SIG-M5 (cell line): ENCODE results near the gene YIF1B.

ENCODE experiments used
- DNase-seq: peaks from one replicate; lab custom pipeline; 2025; lab: John Stamatoyannopoulos, UW

Gene YIF1B

DNA sequence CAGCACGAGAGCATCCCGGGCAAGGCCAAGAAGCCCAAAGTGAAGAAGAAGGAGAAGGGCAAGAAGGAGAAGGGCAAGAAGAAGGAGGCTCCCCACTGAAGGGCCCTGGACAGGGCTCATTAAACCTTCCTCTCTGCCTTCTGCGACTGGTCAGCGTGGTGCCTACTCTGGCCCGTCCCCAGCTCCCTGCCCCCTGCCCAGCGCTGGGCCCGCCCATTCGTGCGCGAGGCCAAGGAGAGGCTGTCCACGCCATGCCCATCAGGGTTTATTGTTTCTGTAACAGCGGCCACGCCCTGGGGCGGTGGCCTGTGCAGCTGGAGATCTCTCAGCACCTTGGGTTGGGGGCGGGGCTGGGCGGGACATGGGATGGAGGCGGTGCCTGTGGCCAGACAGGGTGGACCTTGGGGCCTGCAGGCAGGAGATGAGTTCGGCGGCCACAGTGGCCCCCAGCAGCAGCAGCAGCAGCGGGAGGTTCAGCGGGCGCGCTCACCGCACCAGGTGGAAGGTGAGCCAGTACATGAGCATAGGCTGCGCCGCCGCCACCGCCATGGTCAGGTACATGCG is 10.8 kb downstream of the YIF1B start:
- DNase-seq: no peak

DNA sequence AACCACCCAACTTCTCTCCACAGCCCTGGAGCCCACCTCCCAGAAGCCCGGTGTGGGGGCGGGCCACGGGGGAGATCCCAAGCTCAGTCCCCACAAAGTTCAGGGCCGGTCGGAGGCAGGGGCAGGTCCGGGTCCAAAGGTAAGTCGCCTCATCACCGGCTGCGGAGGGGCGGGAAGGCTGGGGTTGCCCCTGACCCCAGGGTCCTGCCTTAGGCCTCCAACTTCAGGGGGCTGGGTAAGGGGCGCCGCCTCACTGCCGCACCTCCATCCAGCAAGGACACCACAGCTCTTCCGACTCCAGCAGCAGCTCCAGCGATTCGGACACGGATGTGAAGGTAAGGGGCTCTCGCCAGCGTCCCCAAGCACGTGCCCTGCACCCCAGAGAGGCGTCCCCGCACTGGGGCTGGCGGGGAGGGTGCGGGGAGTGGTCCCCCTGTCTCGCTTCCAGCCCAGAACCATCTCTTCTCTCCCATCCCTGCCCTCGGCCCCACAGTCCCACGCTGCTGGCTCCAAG is 11.3 kb downstream of the YIF1B start:
- DNase-seq: no peak

DNA sequence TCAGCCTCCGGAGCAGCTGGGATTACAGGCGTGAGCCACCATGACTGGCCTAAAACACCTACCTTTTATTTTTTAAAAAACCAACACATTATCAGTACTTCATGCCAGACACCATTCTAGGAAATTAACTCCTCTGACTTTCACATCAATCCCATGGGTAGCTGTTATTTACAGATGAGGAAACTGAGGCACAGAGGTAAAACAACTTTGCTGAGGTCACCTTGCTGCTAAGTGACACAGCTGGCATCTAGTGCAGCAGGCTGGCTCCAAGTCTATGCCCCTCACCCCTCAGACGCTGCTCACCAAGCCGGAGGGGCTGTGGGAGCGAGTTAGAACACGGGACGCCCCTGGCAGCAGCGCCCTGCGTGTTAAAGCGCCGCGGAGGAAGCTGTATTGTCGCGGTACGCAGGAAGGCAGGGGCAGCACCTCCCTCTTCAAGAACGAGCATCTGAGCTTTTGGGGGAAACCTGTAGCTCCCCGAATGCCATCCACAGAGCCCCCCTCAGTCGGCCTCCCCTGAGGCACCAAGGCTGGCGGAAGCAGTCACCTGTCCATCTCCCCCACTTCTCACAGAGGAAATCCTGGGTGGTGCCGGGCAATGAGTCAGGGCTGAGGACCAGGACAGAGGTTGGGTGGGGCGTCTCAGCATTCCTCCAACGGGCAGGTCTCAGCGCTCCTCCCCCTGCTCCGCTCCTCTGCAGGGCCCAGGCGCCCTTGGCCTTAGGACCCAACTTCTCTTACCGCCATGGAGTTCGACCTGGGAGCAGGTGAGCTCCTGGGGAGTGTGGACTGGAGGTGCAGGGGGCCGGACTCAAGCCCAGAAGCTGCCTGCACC is 12.0 kb downstream of the YIF1B start, which contains the start of gene C19orf33:
TSS of gene C19orf33 (plus strand) at position 735 of the 835 bp plus-strand sequence. CDS start at position 746, 11 bp downstream.
- DNase-seq: no peak

DNA sequence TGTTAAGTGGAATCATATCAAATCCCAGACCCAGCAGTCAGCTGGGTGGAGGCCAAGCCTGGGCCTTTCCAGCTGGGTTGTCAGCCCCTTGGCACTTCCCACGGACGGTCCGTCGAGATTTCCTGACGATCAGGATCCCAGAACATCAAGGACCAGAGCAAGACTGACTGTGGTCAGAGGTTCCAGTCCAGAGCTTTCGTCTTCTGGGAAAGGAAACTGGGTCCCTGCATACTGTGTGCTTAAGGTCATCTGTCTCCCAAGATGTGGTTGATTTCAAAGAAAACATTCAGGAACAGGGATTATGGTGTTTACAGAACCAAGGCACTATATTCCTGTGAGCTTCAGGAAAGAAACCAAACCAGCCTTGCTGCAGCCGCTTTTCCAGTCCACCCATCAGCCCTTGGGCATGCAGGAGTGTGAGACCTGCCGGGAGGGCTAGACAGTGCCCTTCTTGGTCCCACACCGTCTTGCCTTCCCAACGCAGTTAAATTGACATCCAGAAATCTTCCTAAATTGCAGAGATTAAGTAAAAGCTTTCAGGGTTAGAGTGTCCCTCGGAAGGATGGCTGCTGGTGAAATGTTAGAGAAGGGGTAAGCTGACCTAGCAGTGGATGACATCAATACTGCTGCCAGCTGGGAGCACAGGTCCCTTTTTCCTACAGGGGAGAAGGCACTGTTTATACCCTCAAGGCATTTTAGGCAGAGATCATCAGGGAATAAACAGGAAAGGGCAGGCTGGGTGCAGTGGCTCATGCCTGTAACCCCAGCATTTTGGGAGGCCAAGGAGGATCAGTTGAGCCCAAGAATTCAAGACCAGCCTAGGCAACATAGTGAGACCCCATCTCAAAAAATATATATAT is 16.7 kb downstream of the YIF1B start:
- DNase-seq: no peak

DNA sequence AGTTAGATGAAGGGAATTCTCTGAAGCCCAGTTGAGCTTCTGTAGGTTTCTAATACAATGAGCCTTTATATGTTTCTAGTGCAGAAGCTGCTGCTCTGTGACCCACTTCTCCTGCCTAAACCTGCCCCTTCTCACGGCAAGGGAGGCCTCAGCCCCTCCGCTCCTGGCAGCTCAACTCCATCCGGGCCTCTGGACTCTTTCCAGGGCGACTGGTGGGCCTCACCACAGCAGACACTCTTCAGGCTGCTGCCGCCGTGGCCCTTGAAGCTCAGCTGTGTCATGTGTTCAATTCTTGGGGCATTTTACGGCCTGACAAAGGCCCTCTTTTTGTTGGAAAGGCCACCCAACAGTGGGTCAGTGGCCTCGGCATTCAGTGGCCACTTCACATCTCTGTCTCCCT is 21.7 kb downstream of the YIF1B start:
- DNase-seq: no peak

DNA sequence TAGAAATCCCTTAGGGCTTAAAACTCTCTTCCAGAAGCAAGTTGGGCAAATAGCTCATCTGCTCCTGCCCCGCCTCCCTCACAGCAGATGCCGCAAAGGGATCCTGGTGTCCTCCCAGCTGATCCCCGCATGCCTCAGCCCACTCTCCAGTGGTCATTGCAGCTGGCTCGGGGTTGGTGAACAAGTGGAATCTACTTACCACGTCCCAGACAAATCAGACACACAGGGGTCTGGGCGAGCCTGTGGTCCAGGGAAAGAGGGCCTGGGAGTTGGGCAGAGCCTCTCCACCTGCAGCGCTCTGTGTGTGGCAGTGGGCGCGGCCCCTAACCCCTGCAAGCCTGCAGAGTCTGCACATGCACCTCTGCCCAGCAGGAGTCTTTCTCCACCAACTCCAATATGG is 22.5 kb downstream of the YIF1B start:
- no peak for DNase-seq

DNA sequence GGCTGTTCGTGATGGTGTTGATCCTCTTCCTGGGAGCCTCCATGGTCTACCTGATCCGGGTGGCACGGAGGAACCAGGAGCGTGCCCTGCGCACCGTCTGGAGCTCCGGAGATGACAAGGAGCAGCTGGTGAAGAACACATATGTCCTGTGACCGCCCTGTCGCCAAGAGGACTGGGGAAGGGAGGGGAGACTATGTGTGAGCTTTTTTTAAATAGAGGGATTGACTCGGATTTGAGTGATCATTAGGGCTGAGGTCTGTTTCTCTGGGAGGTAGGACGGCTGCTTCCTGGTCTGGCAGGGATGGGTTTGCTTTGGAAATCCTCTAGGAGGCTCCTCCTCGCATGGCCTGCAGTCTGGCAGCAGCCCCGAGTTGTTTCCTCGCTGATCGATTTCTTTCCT is 23.9 kb downstream of the YIF1B start:
- no peak for DNase-seq

DNA sequence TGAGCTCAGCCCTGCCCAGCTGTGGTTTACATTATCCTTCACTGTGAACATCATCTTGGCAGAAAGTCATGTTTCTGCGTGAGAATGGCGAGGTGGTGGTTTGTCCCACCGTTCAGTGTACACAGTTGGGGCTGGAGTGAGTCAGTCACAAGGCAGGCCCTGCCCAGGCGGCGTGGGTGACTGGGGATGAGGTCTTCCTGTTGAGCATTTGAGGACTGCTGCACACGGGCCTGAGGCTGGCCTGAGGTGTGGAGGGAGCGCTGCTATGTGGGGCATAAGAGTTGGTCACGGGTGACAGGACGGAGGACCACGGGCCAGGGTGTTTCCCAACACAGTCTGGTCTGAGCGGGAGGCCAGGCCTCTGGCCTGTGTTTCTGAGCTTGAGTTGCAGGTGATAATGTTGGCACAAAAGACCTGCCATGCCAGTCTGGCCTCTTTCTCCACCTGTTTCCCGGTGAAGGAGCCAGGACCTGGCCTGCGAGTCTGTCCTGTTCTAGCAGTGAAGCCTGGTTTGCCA is 25.1 kb downstream of the YIF1B start:
- DNase-seq: no peak

DNA sequence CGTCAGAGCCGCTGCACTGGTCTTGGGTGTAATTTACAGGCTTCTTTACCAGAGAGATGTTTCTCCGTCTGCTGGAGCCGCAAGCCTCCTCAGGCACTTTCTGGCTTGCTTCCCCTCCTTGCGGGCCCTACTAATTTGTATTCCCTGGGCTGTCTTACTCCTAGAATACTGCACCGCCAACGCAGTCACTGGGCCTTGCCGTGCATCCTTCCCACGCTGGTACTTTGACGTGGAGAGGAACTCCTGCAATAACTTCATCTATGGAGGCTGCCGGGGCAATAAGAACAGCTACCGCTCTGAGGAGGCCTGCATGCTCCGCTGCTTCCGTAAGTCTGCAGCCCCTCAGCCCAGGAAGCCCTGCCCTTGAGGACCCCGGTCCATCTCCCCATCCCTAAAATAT is 25.8 kb downstream of the YIF1B start:
- DNase-seq: no peak

DNA sequence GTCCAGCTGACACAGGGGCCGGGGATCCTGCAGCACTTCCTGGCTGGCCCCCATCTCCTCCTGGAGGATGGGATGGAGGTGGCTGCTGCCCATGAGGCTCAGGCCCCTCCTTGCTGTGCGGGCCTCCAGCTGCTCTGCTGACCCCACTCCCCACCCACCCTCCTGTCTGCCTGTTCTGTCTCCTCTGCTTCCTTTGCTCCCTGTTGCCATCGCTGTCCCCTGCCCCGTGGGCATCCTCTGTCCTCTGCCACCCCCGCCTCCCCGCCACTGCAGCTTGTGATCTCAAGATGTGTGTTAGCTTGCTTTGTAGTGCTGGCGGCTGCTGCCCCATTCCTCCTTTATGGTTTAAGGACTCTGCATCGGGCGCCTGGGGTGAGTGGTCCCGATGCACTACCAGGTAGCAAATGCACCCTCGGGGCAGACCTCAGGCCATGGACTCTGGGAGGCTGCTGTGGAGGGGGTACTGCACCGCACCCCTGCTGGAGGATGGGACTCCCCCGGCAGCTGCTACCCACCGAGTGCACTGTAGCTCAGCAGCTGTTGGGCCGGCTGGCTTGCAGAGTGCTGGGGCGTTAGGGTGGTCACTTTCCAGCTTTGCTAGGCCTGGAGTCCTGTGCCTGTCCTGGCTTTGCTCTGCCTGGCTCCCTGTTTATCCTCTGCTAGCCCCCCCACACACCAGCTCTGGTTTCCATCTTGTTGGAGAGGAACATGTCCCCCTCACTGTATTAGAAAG is 27.5 kb downstream of the YIF1B start:
- no peak for DNase-seq

DNA sequence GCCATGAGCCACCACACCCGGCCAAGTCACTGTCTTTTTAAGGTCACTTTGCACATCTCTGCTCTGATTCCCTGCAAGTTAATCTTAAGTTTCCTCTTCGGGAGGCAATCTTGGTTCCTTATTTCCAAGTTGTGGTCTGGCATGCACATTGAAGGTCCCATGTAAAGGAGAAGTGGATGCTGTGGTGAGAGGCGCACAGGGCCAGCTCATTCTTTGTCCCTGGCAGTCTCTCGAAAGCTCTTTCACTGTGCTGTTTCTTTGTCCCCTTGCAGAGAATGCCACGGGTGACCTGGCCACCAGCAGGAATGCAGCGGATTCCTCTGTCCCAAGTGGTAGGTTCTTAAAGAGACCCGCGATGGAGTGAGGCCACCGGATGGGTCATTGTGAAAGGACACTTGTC is 28.1 kb downstream of the YIF1B start:
- DNase-seq: peak; percentile 29

DNA sequence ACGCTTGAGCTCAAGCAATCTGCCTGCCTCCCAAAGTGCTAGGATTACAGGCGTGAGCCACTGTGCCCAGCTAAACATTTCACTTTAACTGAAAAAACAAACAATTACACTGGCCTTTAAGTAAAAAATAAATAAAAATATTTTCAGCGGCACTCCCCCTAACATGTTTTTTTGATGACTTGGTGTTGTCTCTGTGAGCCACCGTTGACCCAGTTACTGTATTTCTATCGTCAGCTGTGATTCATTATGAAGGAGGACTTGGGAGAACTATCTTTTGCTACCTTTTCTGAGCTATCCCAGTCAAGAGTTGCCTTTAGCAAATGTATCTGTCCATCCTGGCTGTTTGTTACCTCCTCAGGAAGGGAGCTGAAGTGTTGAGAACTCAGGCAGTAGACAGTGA is 30.2 kb downstream of the YIF1B start:
- no peak for DNase-seq

DNA sequence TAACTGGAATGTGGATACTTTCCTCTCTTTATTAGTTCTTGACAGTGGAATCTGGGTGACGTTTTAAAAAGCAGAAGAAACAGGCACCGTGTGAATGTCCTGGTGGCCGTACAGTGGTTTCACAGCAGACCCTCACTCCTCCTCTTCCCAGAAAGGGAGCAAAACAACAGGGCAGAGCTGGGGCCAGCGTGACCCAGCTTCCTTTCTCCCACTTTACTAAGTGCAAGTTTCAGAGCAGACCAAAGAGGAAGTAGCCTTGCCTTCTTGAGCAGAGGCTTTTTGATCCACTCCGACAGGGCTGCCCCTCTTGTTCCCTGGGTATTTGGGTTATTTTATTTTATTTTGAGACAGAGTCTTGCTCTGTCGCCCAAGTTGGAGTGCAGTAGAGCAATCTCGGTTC is 31.3 kb downstream of the YIF1B start:
- DNase-seq: no peak

DNA sequence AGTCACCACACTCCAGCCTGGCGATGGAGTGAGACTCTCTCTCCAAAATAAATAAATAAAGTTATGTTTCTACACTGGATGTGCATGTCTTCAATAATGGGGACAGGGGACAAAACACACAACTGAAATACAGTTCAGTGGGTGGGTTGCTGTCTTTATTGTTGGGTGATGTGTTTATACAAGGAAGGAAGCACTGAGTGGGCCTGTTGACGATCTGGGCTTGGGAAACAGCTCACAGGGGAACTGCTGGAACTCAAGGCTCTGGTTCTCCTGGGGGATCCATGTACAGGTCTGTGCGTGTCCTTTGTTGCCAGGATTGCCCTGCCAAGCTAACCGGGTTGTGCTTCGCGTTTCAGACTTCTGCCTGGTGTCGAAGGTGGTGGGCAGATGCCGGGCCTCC is 32.5 kb downstream of the YIF1B start:
- no peak for DNase-seq

DNA sequence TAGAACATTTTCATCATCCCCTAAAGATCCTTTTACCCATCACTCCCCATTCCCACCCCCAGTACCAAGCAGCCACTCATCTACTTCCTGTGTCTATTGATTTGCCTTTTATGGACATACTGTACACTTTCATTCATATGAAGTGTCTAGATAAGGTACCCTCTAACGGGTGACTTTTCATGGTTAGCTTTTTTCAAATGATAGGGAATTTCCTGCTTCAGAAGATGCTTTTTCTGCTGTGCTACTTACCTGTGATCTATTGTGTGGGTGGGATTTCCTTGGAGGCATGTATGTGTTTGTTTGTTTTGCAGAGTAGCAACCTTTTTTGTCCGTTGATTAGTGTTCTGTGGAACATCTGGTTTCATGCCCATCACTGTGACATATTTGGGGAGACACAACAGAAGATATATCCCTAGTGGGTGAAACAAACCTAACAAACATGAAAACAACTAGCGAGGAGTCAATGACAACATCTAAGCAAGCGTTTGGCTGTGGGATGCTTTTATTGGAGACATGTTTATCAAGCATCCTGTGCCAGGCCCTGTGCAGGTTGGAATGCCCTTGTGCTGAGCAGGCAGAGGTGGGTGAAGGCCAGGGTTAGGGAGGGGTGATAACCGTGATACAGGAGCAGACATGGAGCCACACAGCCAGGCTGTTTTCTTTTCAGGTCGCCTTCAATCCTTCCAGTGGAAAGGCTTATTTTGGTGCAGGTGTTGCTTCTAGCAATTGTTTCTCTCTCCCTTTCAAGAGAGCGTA is 33.8 kb downstream of the YIF1B start:
- no peak for DNase-seq

DNA sequence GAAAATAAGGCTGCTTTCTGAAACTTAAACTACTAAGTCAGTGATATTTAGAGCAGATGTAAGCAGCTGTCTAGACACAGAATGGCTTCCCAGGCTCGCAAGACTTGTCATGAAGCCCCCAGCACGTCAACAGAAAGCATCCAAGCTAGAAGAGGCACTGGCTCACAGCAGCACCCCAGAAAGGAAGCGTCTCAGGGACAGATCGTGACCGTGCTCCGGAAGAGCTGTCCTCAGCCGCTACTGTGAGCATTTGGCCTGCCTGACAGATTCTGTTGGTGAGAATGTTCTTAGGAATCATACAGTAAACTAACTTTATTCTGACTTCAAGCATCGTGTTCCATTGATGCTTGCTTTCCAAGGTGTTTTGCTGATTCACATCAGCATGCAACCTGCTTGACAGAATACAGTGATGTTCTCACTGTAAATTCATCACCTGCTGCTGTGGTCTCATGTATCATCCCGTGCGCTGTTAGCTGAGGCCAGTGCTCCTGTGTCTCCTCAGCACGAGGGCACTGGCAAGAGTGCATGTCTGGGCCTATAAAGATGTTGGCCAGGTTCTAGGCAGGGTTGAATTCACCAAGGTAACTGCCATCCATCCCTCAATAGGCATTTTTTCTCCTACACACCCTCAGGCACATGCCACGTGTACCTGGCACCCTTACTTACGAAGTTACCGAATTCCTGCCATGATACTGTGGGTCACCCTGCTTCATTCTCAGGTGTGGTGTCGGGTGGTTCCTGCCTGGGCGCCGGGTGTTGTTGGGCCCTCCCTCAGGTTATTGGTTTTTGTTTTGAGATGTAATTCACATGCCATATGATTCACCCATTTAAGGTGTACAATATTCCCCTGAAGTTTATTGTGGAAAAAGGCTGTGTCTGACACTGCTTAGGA is 35.5 kb downstream of the YIF1B start:
- no peak for DNase-seq

DNA sequence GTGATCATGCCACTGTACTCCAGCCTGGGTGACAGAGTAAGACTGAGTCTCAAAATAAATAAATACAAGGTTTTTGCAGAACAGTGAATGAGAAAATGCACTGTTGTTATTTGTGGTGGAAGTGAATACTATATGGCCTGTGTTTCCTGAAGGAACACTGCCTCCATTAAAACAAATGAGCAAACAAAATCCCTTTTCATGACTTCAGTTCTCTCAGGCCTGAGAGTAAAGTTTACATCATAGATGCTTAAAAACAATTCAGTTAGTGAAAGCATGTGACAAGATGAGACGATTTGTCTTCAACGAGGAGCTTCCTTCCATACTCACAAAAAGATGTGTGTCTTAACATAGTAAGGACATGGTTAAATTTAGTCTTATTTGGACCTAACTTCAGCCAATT is 37.0 kb downstream of the YIF1B start:
- DNase-seq: no peak

DNA sequence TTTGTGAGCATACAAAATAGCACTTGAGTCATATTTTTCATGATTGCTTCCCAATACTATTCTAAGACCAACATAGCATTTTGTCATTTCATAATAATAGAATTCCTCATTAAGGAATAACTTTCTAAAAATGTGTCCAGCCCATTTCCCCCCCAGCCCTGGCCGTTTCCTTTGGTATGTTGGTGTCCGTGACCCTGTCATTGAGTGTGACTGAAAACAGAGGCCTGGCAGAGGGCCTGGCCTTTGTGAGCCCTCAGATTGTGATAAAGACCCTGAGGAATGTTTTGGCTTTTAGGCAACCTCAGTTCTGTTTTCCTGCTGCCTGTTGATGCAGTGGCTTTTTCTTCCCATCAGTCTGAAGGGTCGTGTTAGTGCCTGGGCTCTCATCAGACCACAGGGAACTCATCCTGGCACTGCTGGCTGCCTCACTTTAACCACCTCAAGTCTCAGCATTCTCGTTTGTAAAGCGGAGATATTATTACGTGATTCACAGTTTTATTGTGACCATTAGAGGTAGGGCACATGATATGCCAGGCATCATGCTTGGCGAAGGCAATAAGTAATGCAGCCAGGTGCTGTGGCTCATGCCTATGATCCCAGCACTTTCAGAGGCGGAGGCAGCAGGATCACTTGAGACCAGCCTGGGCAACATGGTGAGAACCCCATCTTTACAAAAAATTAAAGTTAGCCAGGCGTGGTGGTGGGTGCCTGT is 37.6 kb downstream of the YIF1B start:
- no peak for DNase-seq

DNA sequence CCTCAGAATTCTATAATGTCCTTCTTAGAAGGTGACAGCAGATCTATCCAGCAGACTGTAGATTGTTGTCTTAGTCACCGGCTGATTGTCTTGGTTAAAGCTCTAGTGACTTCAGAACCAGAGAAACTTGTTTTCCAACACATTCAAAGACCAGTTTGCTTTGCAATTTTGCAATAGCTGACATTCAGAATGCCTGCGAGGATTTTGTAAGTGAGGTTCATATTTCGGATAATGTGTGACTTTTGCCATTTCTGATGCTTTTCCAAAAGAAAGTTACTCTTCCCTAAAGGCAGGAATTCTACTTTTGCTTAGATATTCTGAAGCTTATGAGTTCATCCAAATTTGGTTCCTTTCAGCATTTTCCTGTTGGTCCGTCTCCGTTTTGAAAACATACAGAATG is 38.2 kb downstream of the YIF1B start:
- no peak for DNase-seq
